HUES64 (cell line): Measurements from ENCODE around the gene ST3GAL4.
"Not testable (repeated sequence)": the region's sequence is repeated elsewhere in the genome, so short reads cannot be mapped to it uniquely, and the experiment has no call there.

Experiments
- H3K27ac ChIP-seq: 2 replicates; pipeline ENCODE4 v1.7.0; 2013; ENCODE audit warnings: low read depth, low read length, inconsistent platforms
- H3K27me3 ChIP-seq: 2 replicates; pipeline ENCODE4 v1.6.1; 2013; ENCODE audit warnings: mild to moderate bottlenecking, low read length; ENCODE audit not compliant: insufficient read depth
- H3K36me3 ChIP-seq: 2 replicates; pipeline ENCODE4 v1.6.1; 2013; ENCODE audit warnings: mild to moderate bottlenecking, low read length; ENCODE audit not compliant: insufficient read depth
- H3K4me1 ChIP-seq: 2 replicates; pipeline ENCODE4 v1.6.1; 2013; ENCODE audit warnings: mild to moderate bottlenecking, low read length, moderate library complexity; ENCODE audit not compliant: insufficient read depth
- H3K4me3 ChIP-seq: 2 replicates; pipeline ENCODE4 v1.5.1; 2013; ENCODE audit warnings: mild to moderate bottlenecking, low read length, moderate library complexity
- H3K9ac ChIP-seq: 2 replicates; pipeline ENCODE4 v1.6.1; 2013; ENCODE audit warnings: mild to moderate bottlenecking, low read depth, low read length
- H3K9me3 ChIP-seq: 2 replicates; pipeline ENCODE4 v1.6.1; 2013; ENCODE audit warnings: low read depth, low read length; ENCODE audit not compliant: insufficient read depth
- WGBS: fragments of 150-250, 120-280 bp; methylation state at CpG from one replicate; pipeline ENCODE4 v1.1.7; 2013; ENCODE audit warnings: missing lambda C conversion rate; 5-methylcytosine and 5-hydroxymethylcytosine counted together

The ST3GAL4 gene

DNA sequence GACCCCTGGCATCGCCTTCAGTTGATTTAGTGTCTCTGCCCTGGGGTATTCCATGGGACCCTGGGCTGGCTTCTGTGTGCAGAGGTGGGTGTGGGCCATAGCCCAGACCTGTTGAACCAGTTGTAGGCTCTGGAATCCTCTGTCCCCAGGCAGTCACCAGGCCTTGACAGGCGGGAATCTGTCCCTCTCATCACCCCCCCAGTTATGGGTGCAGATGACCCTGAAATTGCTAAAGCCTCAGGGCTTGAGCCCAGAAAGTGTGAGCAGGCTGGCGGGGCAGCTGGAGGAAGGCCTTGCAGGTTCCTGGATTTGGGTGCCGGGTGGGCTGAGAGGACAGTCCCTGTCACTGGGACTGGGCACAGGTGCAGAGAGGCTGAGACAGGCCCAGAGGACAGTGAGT lies 27.2 kb downstream of the ST3GAL4 start:
- not testable (repeated sequence) for H3K36me3 ChIP-seq, H3K4me3 ChIP-seq, H3K27ac ChIP-seq, H3K9ac ChIP-seq, H3K4me1 ChIP-seq, H3K27me3 ChIP-seq, H3K9me3 ChIP-seq
- WGBS: 91% methylated on average over 3 of the region's 4 CpGs

DNA sequence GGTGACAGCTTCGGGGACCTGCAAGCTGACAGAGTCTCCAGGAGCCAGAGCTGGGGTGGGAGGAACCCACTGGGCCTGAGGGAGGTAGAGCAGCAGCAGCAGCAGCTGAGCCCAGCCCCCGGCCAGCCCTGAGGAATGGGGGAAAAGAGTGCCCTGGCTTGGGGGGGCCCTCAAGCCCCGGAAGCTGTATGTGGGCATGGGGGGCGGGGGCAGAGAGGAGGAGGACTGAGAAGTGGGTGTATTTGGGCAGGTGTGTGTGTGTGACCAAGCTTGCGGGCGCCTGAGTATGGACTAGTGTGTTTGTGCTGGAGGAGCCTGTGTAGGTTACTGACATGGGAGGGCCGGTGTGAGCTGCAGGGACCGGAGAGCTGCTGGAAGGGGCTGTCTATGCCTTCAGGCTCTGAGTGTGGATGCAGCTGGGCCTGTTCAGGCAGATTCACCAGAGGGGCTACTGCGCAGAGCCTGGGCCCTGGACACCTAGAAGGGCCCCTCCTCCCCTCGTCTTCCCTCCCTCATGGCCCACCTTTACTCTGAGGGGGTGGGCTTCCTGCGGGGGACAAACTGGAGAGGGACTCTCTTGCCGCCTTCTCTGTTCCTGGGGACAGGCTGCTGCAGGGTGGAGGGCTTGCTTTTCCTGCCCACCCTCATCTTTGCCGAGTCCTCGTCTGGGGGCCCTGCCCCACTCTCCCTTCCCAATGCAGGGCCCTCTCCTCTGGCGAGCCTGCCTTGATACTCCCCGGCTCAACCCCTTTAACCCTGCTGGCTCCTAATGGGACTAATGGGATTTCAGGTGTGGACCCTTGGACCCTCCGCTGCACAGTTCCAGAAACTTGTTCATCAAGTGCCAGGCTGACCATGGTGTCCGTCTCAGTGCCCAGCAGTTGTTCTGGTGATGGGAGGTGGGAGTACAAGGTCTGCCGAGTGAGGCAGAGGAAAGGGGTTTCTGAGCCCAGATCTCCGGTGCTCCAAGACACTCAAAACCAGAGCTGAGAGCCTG lies 28.2 kb downstream of the ST3GAL4 start:
- H3K4me1 ChIP-seq: peaks cover 5% of the 10 kb centered on the region; the same call in 1 of the 2 replicates
- H3K36me3 ChIP-seq: no peaks in the 10 kb centered on the region
- no peak overlapping the region for H3K27ac ChIP-seq
- H3K9ac ChIP-seq: peak overlapping the region; percentile 36; the same call in 1 of the 2 replicates
- H3K4me3 ChIP-seq: no peak overlapping the region
- 84% methylated on average over 20 of the region's 20 CpGs for WGBS
- H3K9me3 ChIP-seq: no peaks in the 10 kb centered on the region
- no peaks in the 10 kb centered on the region for H3K27me3 ChIP-seq

DNA sequence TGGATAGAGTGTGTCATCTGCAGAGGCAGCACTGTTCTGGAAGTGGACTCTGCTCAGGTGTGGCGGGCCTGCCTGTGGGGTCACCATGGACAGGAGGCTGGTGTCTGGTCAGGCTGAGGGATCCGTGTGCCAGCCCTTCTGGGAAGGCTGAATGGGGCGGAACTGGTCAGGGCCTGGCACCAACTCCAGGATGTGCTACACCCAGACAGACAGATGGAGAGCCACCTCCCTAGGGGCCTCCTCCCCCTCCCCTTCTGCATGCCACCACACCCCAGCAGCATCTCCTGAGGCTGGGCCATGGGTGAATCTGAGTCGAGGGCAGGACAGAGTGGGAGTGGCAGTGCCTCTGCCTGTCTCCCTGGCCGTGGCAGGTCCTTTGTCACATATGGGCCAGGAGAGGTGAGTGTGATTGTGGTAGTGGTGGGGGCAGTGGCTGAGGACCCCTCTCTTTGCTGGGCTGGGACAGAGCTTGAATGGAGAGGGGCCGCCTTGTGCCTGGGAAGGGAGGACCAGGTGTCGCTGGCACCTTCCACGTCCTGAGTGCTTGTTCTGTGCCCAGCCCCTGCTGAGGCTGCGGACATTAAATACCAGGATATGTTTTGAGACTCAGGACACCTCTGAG lies 29.1 kb downstream of the ST3GAL4 start:
- H3K9ac ChIP-seq: no peak overlapping the region
- H3K27ac ChIP-seq: no peak overlapping the region
- H3K36me3 ChIP-seq: no peaks in the 10 kb centered on the region
- no peak overlapping the region for H3K4me3 ChIP-seq
- no peaks in the 10 kb centered on the region for H3K27me3 ChIP-seq
- H3K9me3 ChIP-seq: no peaks in the 10 kb centered on the region
- 92% methylated on average over 9 of the region's 9 CpGs for WGBS
- H3K4me1 ChIP-seq: peaks cover 5% of the 10 kb centered on the region; the same call in 1 of the 2 replicates

DNA sequence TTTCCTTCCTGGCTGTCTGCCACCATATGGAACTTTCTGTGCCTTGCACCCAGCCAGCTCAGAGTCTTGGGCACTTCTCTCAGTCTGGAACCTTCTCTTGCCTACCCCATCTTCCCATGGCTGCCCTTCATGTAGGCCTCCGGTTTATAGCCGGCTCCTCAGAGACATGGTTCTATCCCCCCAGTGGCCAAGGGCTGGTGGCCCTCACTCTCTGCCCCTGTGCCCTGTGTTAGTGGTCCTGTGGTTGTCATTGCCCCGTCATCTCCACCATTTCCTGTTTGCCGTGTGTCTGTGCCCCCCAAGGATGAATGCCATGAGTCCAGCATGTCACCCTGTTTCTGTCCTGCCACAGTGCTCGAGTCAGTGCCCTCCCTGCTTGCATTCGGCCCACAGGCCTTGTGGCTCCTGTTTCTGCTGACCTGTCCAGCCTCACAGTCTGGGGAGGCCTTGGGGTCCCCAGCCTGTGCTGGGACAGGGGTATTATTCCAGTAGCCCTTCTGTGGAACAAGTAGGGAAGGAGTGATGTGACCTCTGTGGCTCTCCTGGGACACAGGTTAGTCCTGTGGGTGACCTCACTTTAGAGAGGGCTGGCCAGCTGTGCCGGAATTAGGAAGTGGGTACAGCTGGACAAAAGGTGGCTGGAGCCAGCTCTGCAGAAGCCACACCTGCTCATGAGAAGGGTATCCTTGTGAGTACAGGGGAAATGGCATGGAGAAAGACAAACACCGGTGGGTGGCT lies 30.7 kb downstream of the ST3GAL4 start:
- Histone ChIP-seq H3K27me3 (no peaks in the 10 kb centered on the region), H3K4me3 (no peak overlapping the region), H3K9ac (no peak overlapping the region), H3K36me3 (no peaks in the 10 kb centered on the region), H3K27ac (no peak overlapping the region), H3K9me3 (no peaks in the 10 kb centered on the region), H3K4me1 (peaks cover 5% of the 10 kb centered on the region; the same call in 1 of the 2 replicates)
- 94% methylated on average over 8 of the region's 8 CpGs for WGBS

DNA sequence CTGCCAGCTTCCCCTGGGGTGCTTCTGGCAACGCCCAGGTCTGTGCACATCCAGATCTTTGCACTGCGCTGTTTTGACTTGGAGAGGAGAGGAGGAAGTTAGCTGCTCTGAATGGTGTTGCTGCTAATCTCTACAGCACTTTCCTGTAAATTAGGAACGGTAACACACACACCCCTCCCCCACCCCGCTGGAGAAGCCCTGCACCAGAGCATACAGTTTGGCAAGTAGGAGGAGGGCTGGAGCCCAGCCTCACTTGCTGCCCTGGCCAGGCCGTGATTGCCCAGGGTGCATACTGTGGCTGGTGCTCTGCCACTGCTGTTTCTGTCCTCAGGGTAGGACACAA lies 31.2 kb downstream of the ST3GAL4 start:
- H3K4me1 ChIP-seq, H3K9ac ChIP-seq, H3K27ac ChIP-seq, H3K9me3 ChIP-seq, H3K27me3 ChIP-seq, H3K36me3 ChIP-seq, H3K4me3 ChIP-seq: not testable (repeated sequence)
- whole genome bisulfite sequencing: 54% methylated on average over 5 of the region's 5 CpGs

DNA sequence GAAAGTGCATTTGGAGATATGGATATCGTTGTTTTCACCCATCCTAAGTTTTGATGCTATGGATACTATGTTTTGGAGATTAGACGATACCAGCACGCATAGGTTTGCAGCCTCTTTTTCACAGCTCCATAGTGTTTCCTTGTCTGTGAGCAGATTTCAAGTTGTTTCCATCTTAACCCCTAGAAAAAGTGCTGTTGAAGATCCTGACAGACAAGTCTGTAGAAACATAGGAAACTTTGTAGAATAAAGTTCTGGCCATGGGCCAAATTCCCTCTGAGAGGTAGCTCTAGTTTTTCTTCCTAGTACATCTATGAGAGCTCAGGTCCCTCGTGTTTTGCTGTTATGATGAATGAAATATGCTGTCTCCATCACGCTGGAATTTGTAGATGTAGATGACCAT lies 32.4 kb downstream of the ST3GAL4 start:
- no peak overlapping the region for H3K27ac ChIP-seq
- 95% methylated on average over 3 of the region's 5 CpGs for WGBS
- H3K9ac ChIP-seq: no peak overlapping the region
- no peaks in the 10 kb centered on the region for H3K27me3 ChIP-seq
- no peaks in the 10 kb centered on the region for H3K9me3 ChIP-seq
- no peaks in the 10 kb centered on the region for H3K36me3 ChIP-seq
- no peak overlapping the region for H3K4me3 ChIP-seq
- H3K4me1 ChIP-seq: peaks cover 5% of the 10 kb centered on the region; the same call in 1 of the 2 replicates

DNA sequence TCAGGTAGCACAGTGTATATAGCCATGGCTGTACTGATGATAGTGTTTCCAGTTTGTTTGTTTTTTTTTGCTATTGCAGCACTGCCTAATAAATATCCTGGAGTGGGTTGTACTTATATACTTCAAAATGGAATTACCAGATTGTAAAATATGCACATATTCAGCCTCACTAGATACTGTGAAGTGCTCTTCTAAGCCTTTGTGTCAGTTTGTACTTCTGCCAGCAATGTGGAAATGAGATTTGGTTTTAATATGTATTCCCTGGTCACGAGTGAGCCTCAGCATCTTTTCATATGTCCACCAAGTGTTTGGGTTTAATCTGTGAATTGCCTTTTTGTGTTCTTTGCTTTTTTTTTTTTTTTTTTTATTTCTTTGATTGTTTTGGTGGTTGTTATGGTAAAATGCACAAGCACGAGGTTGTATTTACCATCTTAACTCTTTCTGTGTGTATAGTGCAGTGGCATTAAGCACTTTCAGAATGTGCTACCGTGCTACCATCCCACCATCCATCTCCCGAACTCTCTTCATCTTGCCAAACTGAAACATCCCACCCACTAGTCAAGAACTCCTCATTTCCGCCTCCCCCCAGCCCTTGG lies 34.9 kb downstream of the ST3GAL4 start:
- WGBS: 95% methylated on average over 4 of the region's 5 CpGs
- Histone ChIP-seq H3K27me3 (no peaks in the 10 kb centered on the region), H3K9ac (no peak overlapping the region), H3K4me3 (no peak overlapping the region), H3K27ac (no peak overlapping the region), H3K9me3 (no peaks in the 10 kb centered on the region), H3K36me3 (no peaks in the 10 kb centered on the region), H3K4me1 (peaks cover 5% of the 10 kb centered on the region)

DNA sequence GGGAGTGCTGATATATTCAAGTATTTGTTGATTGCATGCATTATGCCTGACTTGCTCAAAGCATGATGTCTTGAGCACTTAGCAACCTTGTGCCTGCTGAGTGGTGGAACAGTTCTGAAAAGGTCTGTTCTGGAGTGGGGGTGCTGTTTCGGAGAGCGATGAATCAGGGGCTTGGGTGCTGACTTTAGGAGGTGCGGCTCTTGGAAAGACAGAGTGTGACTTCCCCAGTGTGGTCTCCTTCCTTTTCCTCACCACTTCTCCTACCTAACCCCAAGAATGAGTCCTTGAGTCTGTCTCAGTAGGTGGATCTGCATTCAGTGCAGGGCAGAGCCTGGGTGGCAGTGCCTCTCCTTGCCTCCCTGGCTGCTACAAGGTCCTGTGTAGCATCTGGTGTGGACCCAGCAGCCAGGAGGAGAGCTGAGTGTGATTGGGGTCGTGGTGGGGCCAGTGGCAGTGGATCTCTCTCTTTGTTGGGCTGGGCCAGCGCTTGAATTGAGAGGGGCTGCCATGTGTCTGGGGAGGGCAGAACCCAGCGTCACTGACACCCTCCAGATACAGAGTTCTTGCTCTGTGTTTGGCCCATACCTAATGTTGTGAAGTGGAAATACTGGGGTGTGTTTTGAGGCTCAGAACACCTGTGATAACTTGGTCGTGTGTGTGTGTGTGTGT lies 35.9 kb downstream of the ST3GAL4 start:
- H3K4me3 ChIP-seq: no peak overlapping the region
- no peak overlapping the region for H3K9ac ChIP-seq
- H3K27ac ChIP-seq: no peak overlapping the region
- whole genome bisulfite sequencing: 91% methylated on average over 6 of the region's 7 CpGs
- peaks cover 5% of the 10 kb centered on the region for H3K4me1 ChIP-seq
- no peaks in the 10 kb centered on the region for H3K36me3 ChIP-seq
- no peaks in the 10 kb centered on the region for H3K9me3 ChIP-seq
- H3K27me3 ChIP-seq: no peaks in the 10 kb centered on the region

DNA sequence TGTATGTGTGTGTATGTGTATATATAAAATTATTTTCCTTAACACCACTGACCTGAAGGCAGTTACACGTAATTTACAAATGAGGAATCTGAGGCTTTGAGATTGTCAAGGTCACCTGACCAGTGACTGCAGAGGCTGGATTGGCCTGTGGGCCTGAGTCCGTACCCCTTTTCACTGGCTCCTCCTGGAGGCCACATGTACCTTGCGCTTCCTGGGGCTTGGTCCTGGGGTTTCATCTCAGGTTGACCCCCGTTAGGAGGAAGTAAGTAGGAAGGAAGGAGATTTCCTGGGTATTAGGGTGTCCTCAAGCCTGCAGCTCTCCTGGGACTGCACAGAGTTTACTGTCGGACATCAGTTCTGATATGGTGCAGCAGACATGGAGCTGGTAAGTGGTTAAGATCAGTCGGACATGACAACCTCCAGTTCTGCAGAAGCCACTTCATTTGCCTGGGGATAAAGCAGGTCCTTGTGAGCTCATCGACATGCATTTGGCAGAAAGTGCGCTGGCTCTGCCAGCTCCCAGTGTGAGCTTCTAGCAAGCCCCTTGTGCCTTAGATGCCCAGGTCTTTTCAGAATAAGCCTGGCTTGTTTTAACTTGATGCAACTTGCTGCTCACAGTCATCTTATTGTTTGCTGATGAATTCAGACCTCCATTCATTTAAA lies 36.6 kb downstream of the ST3GAL4 start:
- Histone ChIP-seq H3K4me1 (no peaks in the 10 kb centered on the region; the same call in 1 of the 2 replicates), H3K36me3 (no peaks in the 10 kb centered on the region), H3K9ac (no peak overlapping the region), H3K27ac (no peak overlapping the region), H3K9me3 (no peaks in the 10 kb centered on the region), H3K4me3 (no peak overlapping the region), H3K27me3 (no peaks in the 10 kb centered on the region)
- 90% methylated on average over 8 of the region's 8 CpGs for WGBS

DNA sequence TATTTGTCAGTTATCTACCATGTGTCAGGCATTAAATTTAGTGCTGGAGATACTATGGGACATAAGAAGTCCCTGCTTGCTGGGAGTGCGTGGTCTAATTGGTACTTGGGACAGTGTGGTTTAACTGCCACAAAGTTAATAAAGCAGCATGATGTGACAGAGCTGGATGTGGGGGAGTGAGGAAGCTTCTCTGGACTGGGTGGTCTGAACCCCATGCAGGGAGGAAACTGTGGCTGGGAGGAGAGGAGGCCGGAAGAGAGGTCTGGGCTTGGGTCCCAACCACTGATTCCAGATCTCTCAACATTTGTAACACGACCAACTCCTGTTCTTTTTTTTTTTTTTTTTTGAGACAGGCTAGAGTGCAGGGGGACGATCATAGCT lies 37.1 kb downstream of the ST3GAL4 start:
- no peak overlapping the region for H3K27ac ChIP-seq
- H3K4me3 ChIP-seq: no peak overlapping the region
- 93% methylated on average over 4 of the region's 4 CpGs for WGBS
- H3K9ac ChIP-seq: no peak overlapping the region
- H3K36me3 ChIP-seq: no peaks in the 10 kb centered on the region
- H3K4me1 ChIP-seq: no peaks in the 10 kb centered on the region; the same call in 1 of the 2 replicates
- no peaks in the 10 kb centered on the region for H3K9me3 ChIP-seq
- H3K27me3 ChIP-seq: no peaks in the 10 kb centered on the region
